Amniotic stem cell (primary cell): ENCODE results near the gene TM9SF4.
"Not testable (repeated sequence)": the region's sequence is repeated elsewhere in the genome, so short reads cannot be mapped to it uniquely, and the experiment has no call there.

Experiments used
- DNase-seq: peaks from one replicate; lab custom pipeline; 2025; lab: John Stamatoyannopoulos, UW

The TM9SF4 gene

DNA sequence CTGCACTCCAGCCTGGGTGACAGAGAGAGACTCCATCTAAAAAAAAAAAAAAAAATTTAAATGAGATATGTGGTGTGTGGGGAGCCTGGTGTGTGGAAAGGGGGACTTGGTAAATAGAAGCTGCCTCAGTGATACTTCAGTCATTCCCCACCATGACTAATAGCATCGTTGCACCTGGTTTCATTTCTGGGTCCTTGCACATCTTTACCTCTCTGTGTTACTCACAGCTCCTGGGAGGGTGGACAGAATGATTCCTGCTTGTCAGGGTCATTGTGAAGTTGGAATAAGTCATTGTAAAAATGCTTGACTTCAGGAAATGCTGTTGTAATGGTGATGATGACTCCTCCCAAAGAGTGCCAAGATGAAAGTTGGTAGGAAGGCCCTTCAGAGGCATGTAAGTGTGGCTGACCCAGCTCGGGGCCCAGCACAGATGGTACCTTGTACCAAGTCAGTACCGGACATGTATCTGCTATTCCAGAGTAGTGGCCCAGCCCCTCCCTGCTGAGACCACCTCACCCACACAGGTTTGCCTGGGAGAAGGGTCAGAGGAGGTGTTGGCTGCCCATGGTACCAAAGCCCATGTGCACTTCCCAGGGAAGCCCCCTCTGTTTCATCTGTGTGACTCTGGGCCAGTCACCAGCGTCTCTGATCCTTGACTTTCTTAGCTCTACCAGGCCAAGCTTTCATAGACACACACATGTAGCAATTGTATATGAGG, 49.6 kb downstream of the TM9SF4 start:
- no peak for DNase-seq

- no peak for DNase-seq
Observed at GRCh38 chr20:32159766-32160221, 50.3 kb downstream of the TM9SF4 start.

DNA sequence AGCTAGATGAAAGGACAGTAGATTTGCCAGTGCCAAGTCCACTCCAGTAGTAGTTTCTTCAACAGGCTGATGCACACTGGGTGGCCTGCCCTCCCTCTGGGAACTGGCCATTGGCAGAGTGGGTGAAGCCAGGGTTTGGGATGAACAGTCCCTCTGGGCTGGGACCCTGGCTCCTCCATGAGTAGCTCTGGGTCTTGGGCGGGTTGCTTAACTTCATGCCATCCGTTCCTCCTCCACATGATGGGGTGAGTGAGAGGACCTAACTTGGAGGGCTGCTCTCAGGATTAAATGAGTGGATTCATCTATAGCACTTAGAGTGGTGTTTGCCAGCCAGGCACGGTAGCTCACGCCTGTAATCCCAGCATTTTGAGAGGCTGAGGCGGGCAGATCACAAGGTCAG, 50.8 kb downstream of the TM9SF4 start:
- DNase-seq = no peak

DNA sequence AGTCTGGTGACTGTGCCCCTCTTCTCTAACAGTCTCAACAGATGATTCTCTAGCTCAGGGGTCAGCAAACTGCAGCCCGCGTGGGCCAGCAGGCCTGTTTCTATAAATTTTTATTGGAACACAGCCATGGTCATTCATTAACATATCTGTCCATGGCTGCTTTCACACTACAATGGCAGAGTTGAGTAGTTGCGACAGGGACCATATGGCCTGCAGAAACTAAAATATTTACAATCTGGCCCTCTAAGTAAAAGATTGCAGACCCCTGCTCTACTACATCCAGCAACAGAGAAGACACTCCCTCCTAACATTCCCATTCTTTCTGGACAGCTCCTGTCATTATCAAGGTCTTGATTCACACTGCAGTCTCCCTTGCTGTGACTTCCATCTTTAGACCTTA, 52.8 kb downstream of the TM9SF4 start:
- DNase-seq = no peak

- no peak for DNase-seq
Observed at GRCh38 chr20:32163951-32164350, 54.4 kb downstream of the TM9SF4 start.

GRCh38 chr20:32164984-32165735, 55.6 kb downstream of the TM9SF4 start:
- DNase-seq = no peak

DNA sequence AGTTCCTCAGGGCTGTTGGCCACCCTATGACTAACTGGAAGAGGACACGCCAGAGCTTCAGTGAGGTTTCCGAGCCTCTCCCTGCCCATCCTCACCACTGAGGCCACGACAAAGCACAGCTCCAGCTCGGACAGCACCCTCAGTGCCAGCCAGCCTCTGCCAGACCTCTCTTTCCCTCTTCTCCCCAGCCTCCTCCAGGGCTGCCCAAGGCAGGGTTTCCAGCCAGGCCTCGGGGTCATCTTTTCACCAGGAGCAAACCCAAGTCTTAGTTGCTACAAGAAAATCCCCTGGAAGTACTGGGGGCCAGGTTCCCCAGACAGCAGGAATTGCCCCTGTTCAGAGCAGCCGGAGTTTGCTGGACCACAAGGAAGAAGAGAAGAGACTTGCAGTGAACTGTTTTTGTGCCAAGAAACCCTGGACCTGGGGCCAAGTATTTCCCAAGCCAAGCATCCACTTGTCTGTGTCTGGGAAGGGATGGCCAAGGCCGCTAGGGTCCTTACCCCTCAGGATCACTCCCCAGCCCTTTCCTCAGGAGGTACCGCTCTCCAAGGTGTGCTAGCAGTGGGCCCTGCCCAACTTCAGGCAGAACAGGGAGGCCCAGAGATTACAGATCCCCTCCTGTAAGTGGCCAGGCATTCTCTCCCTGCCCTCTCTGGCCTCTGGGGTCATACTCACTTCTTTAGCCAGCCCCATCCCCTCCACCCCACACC, 56.5 kb downstream of the TM9SF4 start:
- no peak for DNase-seq

GRCh38 chr20:32167552-32167951, 58.0 kb downstream of the TM9SF4 start:
- DNase-seq = no peak

GRCh38 chr20:32168184-32168910, 58.8 kb downstream of the TM9SF4 start:
- DNase-seq = no peak

GRCh38 chr20:32177696-32178095, 68.2 kb downstream of the TM9SF4 start:
- not testable (repeated sequence) for DNase-seq

DNA sequence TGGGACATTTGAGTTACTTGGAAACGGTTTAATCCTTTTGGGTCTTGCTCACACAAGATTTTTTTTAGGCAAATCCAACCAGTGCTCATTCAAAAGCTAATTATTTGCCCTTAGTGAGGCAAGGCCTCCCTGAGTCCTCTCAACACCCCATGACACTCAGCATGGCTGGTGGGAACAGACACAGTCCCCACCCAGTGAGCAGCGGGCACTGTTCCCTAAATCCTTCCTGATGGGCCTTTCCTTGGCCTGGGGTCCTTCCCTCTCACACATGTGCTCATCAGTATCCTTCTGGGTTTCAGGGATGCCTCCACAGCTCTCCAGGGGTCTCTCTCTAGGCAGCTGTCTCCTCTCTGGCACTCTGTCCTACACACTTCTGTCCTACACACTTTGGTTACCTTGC, 70.0 kb downstream of the TM9SF4 start:
- DNase-seq = no peak

- DNase-seq = no peak
Observed at GRCh38 chr20:32179934-32180333, 70.4 kb downstream of the TM9SF4 start.

DNA sequence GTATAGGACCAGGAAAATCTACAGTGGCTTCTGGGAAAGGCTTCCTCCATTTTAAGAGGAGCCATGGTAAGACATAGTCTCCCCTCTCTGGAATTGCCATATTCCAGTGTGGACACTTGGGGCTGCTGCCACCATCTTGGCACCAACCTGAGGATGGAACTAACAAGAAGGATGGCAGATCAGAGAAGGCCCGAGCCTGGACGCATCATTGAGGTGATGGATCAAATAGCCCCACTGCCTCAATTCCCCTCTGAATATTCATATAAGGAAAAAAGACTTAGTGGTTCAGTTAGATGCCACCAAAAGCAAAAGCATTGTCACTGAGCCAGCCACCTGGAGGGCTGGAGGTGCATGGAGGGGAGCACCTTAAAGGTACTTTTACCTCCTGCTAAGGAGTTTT, 72.1 kb downstream of the TM9SF4 start:
- no peak for DNase-seq

DNA sequence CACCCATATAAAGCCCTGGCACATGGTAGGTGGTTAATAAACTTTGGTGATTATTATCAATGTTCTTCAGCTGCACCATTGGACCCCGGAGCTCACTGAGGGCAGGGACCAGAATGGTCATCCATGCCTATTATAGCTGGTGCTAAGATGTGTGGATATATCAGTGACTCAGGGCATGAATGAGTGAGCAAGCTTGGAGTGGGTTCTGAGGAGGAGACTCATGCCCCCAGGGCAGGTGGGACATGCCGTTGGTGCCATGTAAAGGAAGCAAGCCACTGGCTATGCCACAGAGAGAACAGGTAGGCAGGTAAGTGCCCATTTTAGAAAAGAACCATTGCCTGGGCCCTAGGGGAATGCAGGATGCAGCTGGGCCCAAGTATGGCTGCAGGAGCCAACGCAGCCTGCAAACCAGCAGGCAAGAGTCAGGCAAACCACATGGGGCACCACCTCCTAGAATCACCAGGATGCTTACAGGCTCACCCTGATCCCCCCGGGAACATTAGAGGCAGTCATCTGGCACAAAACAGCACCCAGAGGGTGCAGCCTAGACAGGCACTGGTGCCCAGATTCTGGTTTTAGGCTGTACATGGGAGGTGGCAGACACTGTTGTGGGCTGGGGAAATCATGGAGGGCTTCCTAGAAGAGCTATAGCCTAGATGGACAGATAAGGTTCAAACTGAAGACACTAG, 74.6 kb downstream of the TM9SF4 start:
- no peak for DNase-seq

GRCh38 chr20:32184961-32185603, 75.6 kb downstream of the TM9SF4 start:
- no peak for DNase-seq

DNA sequence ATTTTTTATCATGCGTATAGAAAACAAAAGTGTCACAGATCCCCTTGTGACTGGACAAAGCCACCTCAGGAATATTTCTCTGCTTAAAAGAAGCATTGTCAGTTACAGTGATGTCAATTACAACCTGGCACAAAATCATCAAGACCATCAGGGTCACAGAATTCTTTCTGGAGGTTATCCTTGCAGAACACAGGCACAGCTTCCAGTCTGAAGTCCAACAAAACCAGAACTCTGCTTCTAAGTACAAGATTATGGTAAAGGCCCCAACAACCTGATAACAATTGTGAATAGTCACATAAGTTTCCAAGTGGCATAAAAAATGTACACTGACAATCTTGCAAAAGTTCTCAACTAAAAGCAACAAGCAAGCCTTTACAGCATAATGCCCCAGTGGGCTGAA, 77.0 kb downstream of the TM9SF4 start:
- DNase-seq = no peak

DNA sequence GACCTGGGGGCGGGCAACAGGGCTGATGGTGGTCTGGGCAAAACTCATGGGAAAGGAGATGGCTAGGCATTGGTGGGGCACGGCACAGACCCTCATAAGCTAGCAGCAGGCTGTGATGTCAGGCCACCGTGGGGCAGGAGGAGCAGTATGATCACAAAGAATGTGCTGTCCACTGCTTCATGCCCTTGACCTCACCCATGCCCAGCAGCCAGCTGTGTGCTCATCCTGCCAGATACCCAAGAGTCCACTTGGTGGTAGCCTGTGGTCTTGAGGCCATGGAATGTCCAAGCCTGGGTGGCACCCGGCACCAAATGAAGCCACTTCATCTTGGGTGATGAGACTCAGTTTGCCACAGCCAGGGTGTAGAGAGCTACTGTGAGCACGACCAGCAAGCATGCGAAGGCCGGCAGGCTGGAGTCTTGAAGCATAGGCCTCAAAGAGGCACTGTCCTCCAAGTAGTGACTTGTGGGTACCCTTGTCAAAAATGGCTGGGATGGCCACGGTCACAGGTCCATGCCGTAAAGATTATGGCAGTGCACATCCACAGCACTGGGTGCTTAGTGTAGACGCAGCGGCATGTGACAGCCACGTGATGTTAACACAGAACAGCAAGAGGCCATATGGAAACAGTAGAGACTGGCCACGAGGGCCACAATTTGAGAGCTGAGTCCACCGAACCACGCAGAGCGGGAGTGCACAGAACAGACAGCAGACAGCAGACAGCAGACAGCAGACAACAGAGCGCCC, 79.0 kb downstream of the TM9SF4 start:
- no peak for DNase-seq

DNA sequence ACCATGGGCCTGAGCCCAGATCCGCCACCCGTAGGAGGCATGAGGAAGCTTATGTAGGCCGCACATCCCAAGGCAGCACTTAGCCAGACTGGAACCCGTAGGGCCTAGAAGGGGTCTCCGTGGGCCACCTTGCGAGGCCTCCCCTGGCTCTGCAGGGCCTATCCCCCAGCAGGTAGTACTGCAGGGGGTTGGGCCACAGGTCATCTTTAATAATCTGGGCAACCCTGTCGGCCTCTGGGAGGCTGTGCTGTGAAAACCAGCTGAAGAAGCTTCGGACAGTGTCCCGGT, 79.6 kb downstream of the TM9SF4 start:
- no peak for DNase-seq

- DNase-seq = no peak
Observed at GRCh38 chr20:32189691-32190615, 80.4 kb downstream of the TM9SF4 start.
